Ishikawa (cell line): ENCODE measurements around the gene TTLL10.

Source experiments
- CREB1 ChIP-seq: IDR thresholded peaks from 2 replicates; pipeline ENCODE4 v1.6.1; 2012; ENCODE audit warnings: low read depth
- EGR1 ChIP-seq: IDR thresholded peaks from 2 replicates; pipeline ENCODE4 v1.6.1; 2012
- RAD21 ChIP-seq: IDR thresholded peaks from 2 replicates; pipeline ENCODE4 v1.6.1; 2012; ENCODE audit warnings: low read depth
- TCF12 ChIP-seq: IDR thresholded peaks from 2 replicates; pipeline ENCODE4 v1.6.1; 2012; ENCODE audit warnings: low read depth
- ZBTB7A ChIP-seq: IDR thresholded peaks from 2 replicates; pipeline ENCODE4 v1.6.1; 2012; ENCODE audit warnings: low read depth
- TF ChIP-seq, protein P1 (sequence below): IDR thresholded peaks from 2 replicates; pipeline ENCODE4 v1.6.1; 2012; ENCODE audit warnings: low read depth, mild to moderate bottlenecking

DNA sequence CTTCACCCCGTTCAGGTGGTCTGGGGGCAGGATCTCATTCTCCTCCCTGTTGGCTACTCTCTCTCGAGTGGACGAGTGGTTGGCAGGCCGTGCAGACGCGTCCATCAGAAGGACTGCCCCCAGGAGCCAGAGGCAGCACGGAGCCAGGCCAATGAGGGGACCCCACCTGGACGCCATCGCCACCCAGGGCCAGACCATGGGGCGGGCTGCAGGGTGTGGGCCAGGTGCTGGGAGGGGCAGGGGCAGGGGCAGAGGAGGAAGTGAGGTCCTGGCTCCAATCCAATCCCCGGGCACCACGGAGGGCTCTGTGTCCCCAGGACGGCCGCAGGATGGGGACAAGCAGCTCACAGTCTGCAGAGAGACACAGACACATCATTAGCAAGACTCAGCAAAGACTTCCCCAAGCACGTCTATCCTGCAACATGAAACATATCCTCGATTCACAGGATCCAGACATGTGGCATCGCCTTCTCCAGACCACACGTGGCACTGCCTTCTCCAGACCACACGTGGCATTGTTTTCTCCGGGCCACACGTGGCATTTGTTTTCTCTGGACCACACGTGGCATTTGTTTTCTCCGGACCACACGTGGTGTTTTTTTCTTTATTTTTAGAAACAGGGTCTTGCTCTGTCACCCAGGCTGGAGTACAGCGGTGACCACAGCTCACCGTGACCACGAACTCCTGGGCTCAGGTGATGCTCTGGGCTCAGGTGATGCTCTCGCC lies 55.1 kb downstream of the TTLL10 start:
- TF ChIP-seq ZBTB7A = no peak
- no peak for TF ChIP-seq RAD21
- no peak for TF ChIP-seq EGR1
- no peak for TF ChIP-seq CREB1
- no peak for TF ChIP-seq TCF12
- TF ChIP-seq, protein P1, sequence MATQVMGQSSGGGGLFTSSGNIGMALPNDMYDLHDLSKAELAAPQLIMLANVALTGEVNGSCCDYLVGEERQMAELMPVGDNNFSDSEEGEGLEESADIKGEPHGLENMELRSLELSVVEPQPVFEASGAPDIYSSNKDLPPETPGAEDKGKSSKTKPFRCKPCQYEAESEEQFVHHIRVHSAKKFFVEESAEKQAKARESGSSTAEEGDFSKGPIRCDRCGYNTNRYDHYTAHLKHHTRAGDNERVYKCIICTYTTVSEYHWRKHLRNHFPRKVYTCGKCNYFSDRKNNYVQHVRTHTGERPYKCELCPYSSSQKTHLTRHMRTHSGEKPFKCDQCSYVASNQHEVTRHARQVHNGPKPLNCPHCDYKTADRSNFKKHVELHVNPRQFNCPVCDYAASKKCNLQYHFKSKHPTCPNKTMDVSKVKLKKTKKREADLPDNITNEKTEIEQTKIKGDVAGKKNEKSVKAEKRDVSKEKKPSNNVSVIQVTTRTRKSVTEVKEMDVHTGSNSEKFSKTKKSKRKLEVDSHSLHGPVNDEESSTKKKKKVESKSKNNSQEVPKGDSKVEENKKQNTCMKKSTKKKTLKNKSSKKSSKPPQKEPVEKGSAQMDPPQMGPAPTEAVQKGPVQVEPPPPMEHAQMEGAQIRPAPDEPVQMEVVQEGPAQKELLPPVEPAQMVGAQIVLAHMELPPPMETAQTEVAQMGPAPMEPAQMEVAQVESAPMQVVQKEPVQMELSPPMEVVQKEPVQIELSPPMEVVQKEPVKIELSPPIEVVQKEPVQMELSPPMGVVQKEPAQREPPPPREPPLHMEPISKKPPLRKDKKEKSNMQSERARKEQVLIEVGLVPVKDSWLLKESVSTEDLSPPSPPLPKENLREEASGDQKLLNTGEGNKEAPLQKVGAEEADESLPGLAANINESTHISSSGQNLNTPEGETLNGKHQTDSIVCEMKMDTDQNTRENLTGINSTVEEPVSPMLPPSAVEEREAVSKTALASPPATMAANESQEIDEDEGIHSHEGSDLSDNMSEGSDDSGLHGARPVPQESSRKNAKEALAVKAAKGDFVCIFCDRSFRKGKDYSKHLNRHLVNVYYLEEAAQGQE = no peak
